Smooth muscle cell (in vitro differentiated cells): ENCODE results near the gene CENPS. TPM values are rescaled to one million over a fixed set of nuclear protein-coding genes. Genes with fewer than 3 reads are reported as not detected.

Source experiments
- DNase-seq: peaks from one replicate; lab custom pipeline; 2025; ENCODE audit not compliant: unreplicated experiment; lab: John Stamatoyannopoulos, UW
- H2AFZ ChIP-seq: fragments of 200-600 bp; sonication (generic); 2 replicates; pipeline ENCODE4 v1.6.0; 2016; ENCODE audit warnings: antibody characterized with exemption, low read depth, mild to moderate bottlenecking
- H3F3A ChIP-seq: fragments of 200-600 bp; sonication (generic); 2 replicates; pipeline ENCODE4 v1.6.0; 2017; ENCODE audit warnings: antibody characterized with exemption, low read depth
- H3K27ac ChIP-seq: fragments of 200-600 bp; sonication (generic); 2 replicates; pipeline ENCODE4 v1.5.1; 2016; ENCODE audit warnings: low read depth, mild to moderate bottlenecking
- H3K27me3 ChIP-seq: fragments of 200-600 bp; sonication (generic); 2 replicates; pipeline ENCODE4 v1.6.1; 2016; ENCODE audit warnings: low read depth, mild to moderate bottlenecking
- H3K36me3 ChIP-seq: fragments of 200-600 bp; sonication (generic); 2 replicates; pipeline ENCODE4 v1.5.1; 2016; ENCODE audit warnings: low read depth
- H3K4me1 ChIP-seq: fragments of 200-600 bp; sonication (generic); 2 replicates; pipeline ENCODE4 v1.5.1; 2016; ENCODE audit warnings: low read depth
- H3K4me2 ChIP-seq: fragments of 200-600 bp; sonication (generic); 2 replicates; pipeline ENCODE4 v1.6.0; 2016; ENCODE audit warnings: mild to moderate bottlenecking
- H3K4me3 ChIP-seq: fragments of 200-600 bp; sonication (generic); 2 replicates; pipeline ENCODE4 v1.5.1; 2016; ENCODE audit warnings: mild to moderate bottlenecking
- H3K79me2 ChIP-seq: fragments of 200-600 bp; sonication (generic); 2 replicates; pipeline ENCODE4 v1.6.0; 2016; ENCODE audit warnings: low read depth, mild to moderate bottlenecking
- H3K9ac ChIP-seq: fragments of 200-600 bp; sonication (generic); 2 replicates; pipeline ENCODE4 v1.6.0; 2016; ENCODE audit warnings: low read depth
- H3K9me3 ChIP-seq: fragments of 200-600 bp; sonication (generic); replicated peaks from 2 replicates; pipeline ENCODE4 v1.5.1; 2016; ENCODE audit warnings: low read depth
- H4K20me1 ChIP-seq: fragments of 200-600 bp; sonication (generic); 2 replicates; pipeline ENCODE4 v1.6.0; 2016; ENCODE audit warnings: low read depth
- CTCF ChIP-seq: fragments of 200-600 bp; sonication (generic); IDR thresholded peaks from 2 replicates; pipeline ENCODE4 v1.5.1; 2017; ENCODE audit warnings: borderline replicate concordance, mild to moderate bottlenecking, antibody characterized with exemption; ENCODE audit not compliant: insufficient read depth, poor library complexity, severe bottlenecking
- WGBS: methylation state at CpG from one replicate; pipeline ENCODE4 v1.1.7; 2016; ENCODE audit warnings: low lambda C conversion rate; 5-methylcytosine and 5-hydroxymethylcytosine counted together
- polyA plus RNA-seq: library from polyadenylated mRNA; unstranded; fragments of >200 nt; fragmentation: Nextera tagmentation; extraction: Ambion mirVana; gene quantifications from 2 replicates; pipeline ENCODE4 v1.2.1, GENCODE V29; 2016
- total RNA-seq: library from RNA; depleted of rRNA; stranded (reverse); fragments of >200 nt; gene quantifications from 2 replicates; pipeline ENCODE4 v1.2.3, GENCODE V29; 2014

The CENPS gene
- total and polyA plus RNA-seq, 2 experiments from 2014 or later: 7.6 to 16.3 TPM

GRCh38 chr1:10446790-10447422, 16.7 kb downstream of the CENPS start:
- Histone ChIP-seq H4K20me1 (no peaks in the 10 kb centered on the region), H3K9me3 (no peaks in the 10 kb centered on the region), H3K79me2 (no peaks in the 10 kb centered on the region), H3K36me3 (no peaks in the 10 kb centered on the region), H3K4me3 (no peak overlapping the region), H3F3A (no peaks in the 10 kb centered on the region), H3K4me1 (peaks cover 11% of the 10 kb centered on the region), H3K27me3 (no peaks in the 10 kb centered on the region), H3K9ac (no peak overlapping the region), H3K4me2 (no peak overlapping the region), H3K27ac (no peak overlapping the region), H2AFZ (no peak overlapping the region)
- TF ChIP-seq CTCF: no peak
- no peak for DNase-seq
- WGBS: 92% methylated on average over 7 of the region's 7 CpGs

- H3K9me3 ChIP-seq: no peaks in the 10 kb centered on the region
- H3K36me3 ChIP-seq: no peaks in the 10 kb centered on the region
- H2AFZ ChIP-seq: no peak within 1 kb of the TSS
- no peaks in the 10 kb centered on the region for H4K20me1 ChIP-seq
- TF ChIP-seq CTCF: no peak
- H3K9ac ChIP-seq: no peak within 1 kb of the TSS
- H3K27me3 ChIP-seq: no peaks in the 10 kb centered on the region
- peak within 1 kb of the TSS; percentile 79 for H3K4me2 ChIP-seq
- 97% methylated on average over 10 of the region's 10 CpGs for WGBS
- no peak within 1 kb of the TSS for H3K27ac ChIP-seq
- H3K79me2 ChIP-seq: no peaks in the 10 kb centered on the region
- peaks cover 11% of the 10 kb centered on the region for H3K4me1 ChIP-seq
- no peak for DNase-seq
- no peaks in the 10 kb centered on the region for H3F3A ChIP-seq
- no peak within 1 kb of the TSS for H3K4me3 ChIP-seq
Measured at GRCh38 chr1:10449751-10450150, 19.5 kb downstream of the CENPS start, which contains the start of gene CORT. CORT (plus strand) TSS chr1:10450031; CDS start chr1:10450224, 193 bp downstream.

GRCh38 chr1:10450156-10450814, 20.1 kb downstream of the CENPS start:
- Histone ChIP-seq H2AFZ (no peak overlapping the region), H3K9me3 (no peaks in the 10 kb centered on the region), H3K4me2 (no peak overlapping the region), H4K20me1 (no peaks in the 10 kb centered on the region), H3K4me3 (no peak overlapping the region), H3K27me3 (no peaks in the 10 kb centered on the region), H3K27ac (no peak overlapping the region), H3F3A (no peaks in the 10 kb centered on the region), H3K79me2 (no peaks in the 10 kb centered on the region), H3K4me1 (peaks cover 11% of the 10 kb centered on the region), H3K9ac (no peak overlapping the region), H3K36me3 (no peaks in the 10 kb centered on the region)
- no peak for DNase-seq
- WGBS: 94% methylated on average over 21 of the region's 21 CpGs
- TF ChIP-seq CTCF: no peak
